ENCODE results near the gene NXN. TPM values are rescaled to one million over a fixed set of nuclear protein-coding genes. Genes with fewer than 3 reads are reported as not detected.

NXN gene
- total RNA-seq, 4 donors from 2014 or later, result 39.6 to 103 (median 59.1) TPM

DNA sequence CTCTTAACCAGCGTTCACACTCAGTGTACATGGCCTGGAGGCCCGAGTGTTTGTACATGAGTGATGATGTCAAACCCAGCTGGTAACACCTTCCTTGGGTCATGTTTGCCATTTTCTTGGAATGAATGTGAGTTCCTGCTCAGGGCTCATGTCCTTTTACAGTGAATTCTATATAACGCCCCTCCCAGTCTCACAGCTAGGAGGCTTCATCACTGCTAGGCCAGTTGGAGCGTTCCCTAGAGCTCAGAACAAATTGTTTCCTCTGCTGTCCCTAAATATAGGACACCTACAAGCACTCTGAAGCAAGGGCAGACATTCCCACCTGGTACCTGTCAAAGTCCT is 22.8 kb upstream of the NXN start:
- 0 to 36% methylated on average over 2 to 4 of the region's 4 CpGs for WGBS, 2 donors (ENCODE audit: low coverage in 1 of 2)
- Histone ChIP-seq H3K4me3 (no peak overlapping the region), H3K27ac (peak overlapping the region; percentile 81 to 96 (median 89)), H3K9me3 (no peaks in the 10 kb centered on the region), H3K36me3 (peaks cover 0 to 63% of the 10 kb centered on the region in 2 donors), H3K27me3 (no peaks in the 10 kb centered on the region), H3K4me1 (peaks cover 8 to 98% (median 73%) of the 10 kb centered on the region in 3 donors)
- peak; percentile 75 for ATAC-seq
- TF ChIP-seq POLR2AphosphoS5 (IDR thresholded peaks at IDR 0.05) (no peak), POLR2A (IDR thresholded peaks at IDR 0.05) (no peak)
- TF ChIP-seq, protein P1, sequence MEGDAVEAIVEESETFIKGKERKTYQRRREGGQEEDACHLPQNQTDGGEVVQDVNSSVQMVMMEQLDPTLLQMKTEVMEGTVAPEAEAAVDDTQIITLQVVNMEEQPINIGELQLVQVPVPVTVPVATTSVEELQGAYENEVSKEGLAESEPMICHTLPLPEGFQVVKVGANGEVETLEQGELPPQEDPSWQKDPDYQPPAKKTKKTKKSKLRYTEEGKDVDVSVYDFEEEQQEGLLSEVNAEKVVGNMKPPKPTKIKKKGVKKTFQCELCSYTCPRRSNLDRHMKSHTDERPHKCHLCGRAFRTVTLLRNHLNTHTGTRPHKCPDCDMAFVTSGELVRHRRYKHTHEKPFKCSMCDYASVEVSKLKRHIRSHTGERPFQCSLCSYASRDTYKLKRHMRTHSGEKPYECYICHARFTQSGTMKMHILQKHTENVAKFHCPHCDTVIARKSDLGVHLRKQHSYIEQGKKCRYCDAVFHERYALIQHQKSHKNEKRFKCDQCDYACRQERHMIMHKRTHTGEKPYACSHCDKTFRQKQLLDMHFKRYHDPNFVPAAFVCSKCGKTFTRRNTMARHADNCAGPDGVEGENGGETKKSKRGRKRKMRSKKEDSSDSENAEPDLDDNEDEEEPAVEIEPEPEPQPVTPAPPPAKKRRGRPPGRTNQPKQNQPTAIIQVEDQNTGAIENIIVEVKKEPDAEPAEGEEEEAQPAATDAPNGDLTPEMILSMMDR (IDR thresholded peaks at IDR 0.05), result peak in 3 of 4 experiments; percentile 25 to 35 (median 35)

DNA sequence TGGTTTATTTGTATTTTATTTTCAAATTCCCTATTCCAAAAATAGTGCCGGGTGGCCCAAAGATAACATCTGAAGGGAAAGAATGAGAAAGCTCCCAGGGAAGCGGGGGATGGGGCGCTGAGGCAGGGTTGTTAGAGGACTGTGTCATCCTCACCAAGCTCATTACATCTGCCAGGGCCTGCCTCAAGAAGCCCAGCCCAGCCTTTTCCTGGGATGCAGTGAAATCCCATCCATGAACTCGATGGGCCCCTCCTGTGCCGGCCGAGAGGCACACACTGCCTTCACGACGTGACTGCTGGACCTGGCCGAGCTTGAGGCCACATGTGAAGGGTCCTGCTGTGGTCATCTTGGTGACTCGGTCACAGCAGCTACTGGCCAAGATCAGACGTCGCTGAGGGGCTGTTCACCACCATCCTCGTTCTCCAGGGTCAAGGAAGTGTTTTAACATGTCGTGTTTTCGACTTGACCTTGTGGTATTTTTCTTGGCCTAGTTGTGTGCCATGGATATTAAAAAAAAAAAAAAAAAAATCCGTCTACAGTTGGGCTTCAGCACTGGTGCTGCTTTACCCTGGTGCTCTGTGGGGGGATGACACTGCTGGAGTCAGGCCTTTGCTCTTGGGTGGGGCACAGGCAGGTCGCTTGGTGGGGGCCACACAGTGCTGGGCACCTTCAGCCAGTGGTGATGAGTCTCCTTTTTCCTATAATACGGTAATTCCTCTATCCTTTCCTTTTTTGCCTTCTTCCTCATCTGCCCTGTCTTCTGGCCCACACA is 22.2 kb upstream of the NXN start:
- Histone ChIP-seq H3K4me3 (no peak overlapping the region), H3K27me3 (no peaks in the 10 kb centered on the region), H3K9me3 (no peaks in the 10 kb centered on the region), H3K27ac (peak overlapping the region; percentile 81 to 96 (median 89)), H3K4me1 (peaks cover 8 to 95% (median 69%) of the 10 kb centered on the region in 3 donors), H3K36me3 (peaks cover 0 to 58% of the 10 kb centered on the region in 2 donors)
- 25 to 55% methylated on average over 5 to 11 of the region's 18 CpGs for WGBS, 2 donors (ENCODE audit: low coverage in 1 of 2)
- no peak for TF ChIP-seq POLR2A (IDR thresholded peaks at IDR 0.05)
- TF ChIP-seq POLR2AphosphoS5 (IDR thresholded peaks at IDR 0.05), result no peak
- TF ChIP-seq EP300 (IDR thresholded peaks at IDR 0.05), result no peak
- TF ChIP-seq, protein P1 (IDR thresholded peaks at IDR 0.05), result no peak
- ATAC-seq, result no peak

DNA sequence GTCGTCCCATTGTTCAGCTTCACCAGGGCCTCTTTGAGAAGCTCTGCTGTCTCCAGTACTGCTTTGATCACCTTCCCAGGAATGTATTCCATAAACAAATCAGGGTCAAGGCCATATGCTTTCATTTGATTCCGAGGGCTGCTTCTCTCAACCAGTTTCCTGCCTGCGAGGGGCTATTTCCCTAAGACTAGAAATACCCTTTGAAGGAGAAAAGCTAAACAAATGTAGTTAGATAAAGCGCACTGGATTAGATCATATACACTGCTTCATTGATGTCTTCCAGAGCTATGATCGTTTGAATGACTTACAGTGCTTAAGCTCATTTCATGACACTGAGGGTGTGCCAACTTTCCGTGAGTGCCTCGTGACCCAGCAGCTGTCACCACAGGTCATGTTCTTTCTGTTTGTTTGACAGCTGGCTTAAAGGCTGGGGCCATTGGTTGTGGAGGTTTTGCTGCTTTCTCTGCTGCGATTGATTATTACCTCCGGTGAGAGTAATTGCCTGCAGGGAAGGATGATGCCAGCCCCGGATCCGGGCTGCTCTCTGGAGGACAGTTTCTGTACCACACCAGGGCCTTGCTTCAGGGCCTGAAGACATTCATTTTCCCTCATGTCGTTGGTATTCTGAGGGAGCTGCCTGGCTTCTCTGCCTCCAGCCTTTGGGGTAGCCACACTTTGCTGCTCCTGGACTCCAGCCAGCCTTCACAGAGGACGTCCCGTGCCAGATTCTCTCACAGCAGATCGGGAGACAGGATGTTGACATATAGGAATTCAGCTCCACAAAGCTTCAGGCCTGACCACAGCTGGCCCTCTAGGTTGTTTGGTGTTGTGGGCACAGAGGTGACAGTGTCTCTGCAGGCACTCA is 21.3 kb upstream of the NXN start:
- Histone ChIP-seq H3K27me3 (no peaks in the 10 kb centered on the region), H3K36me3 (peaks cover 0 to 50% of the 10 kb centered on the region in 2 donors), H3K4me3 (no peak overlapping the region), H3K9me3 (no peaks in the 10 kb centered on the region), H3K27ac (peak overlapping the region; percentile 81 to 96 (median 89)), H3K4me1 (peaks cover 4 to 93% (median 61%) of the 10 kb centered on the region in 3 donors)
- no peak for ATAC-seq
- WGBS, 2 donors (ENCODE audit: low coverage in 1 of 2), result 38 to 39% methylated on average over 5 to 9 of the region's 15 CpGs
- TF ChIP-seq POLR2A (IDR thresholded peaks at IDR 0.05), result no peak
- TF ChIP-seq POLR2AphosphoS5 (IDR thresholded peaks at IDR 0.05), result no peak
- TF ChIP-seq EP300 (IDR thresholded peaks at IDR 0.05), result no peak
- TF ChIP-seq, protein P1 (IDR thresholded peaks at IDR 0.05), result no peak

DNA sequence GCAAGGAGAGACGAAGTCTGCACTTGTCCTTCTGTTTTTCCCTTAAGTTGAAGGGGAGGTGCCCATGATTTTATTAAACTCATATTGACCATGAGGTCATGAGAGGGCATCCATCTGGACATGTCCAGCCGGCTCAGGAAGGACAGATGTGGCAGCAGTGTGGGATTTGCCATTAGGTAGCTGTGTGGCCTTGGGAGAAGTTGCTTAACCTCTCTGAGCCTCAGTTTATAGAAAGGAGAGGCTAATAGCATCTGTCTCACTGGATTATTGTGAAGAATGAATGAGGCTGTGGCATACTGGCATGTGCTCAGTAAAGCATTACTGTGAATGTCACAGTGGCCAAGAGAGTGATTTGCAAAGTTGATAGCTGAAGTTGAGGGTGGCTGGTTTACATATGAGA is 18.5 kb upstream of the NXN start:
- peaks cover 4 to 65% (median 34%) of the 10 kb centered on the region in 3 donors for H3K4me1 ChIP-seq
- ATAC-seq, result no peak
- H3K9me3 ChIP-seq, result no peaks in the 10 kb centered on the region
- WGBS, 2 donors (ENCODE audit: low coverage in 1 of 2), result 24 to 42% methylated on average over 2 of the region's 2 CpGs
- H3K27me3 ChIP-seq, result no peaks in the 10 kb centered on the region
- H3K27ac ChIP-seq, result peak overlapping the region in 3 of 4 donors; percentile 11 to 89 (median 89)
- TF ChIP-seq, protein P1 (IDR thresholded peaks at IDR 0.05), result no peak
- TF ChIP-seq POLR2A (IDR thresholded peaks at IDR 0.05) (no peak), POLR2AphosphoS5 (IDR thresholded peaks at IDR 0.05) (no peak), EP300 (IDR thresholded peaks at IDR 0.05) (no peak)
- peak overlapping the region in 1 of 2 donors; percentile 93 for H3K4me3 ChIP-seq
- peaks cover 0 to 29% of the 10 kb centered on the region in 2 donors for H3K36me3 ChIP-seq

Measured in gastroesophageal sphincter (tissue), 4 donors.